ENCODE measurements around the gene MACIR. TPM values are rescaled to one million over a fixed set of nuclear protein-coding genes. Genes with fewer than 3 reads are reported as not detected.

MACIR gene
- polyA plus RNA-seq, 1 experiment = 6.3 TPM

- Histone ChIP-seq H3K27ac (ENCODE audit: low read depth, low read length) (no peak overlapping the region), H3K27me3 (ENCODE audit: control insufficient read depth, insufficient read depth, low read length) (no peaks in the 10 kb centered on the region), H3K9me3 (ENCODE audit: control insufficient read depth, insufficient read depth, low read length) (no peaks in the 10 kb centered on the region), H3K4me3 (ENCODE audit: low read depth, low read length) (no peak overlapping the region)
- POLR2A ChIA-PET = no interaction called here
- CTCF ChIA-PET = no interaction called here
- no peak for DNase-seq (ENCODE audit: low read depth, low spot score)
- TF ChIP-seq CTCF (IDR thresholded peaks at IDR 0.05; ENCODE audit: low read depth, low read length) = no peak
Observed at GRCh38 chr5:103295424-103295823, 36.9 kb downstream of the MACIR start.

- ChIA-PET POLR2A (no interaction called here), CTCF (no interaction called here)
- Histone ChIP-seq H3K4me3 (ENCODE audit: low read depth, low read length) (no peak overlapping the region), H3K27me3 (ENCODE audit: control insufficient read depth, insufficient read depth, low read length) (no peaks in the 10 kb centered on the region), H3K9me3 (ENCODE audit: control insufficient read depth, insufficient read depth, low read length) (no peaks in the 10 kb centered on the region), H3K27ac (ENCODE audit: low read depth, low read length) (no peak overlapping the region)
- no peak for DNase-seq (ENCODE audit: low read depth, low spot score)
- no peak for TF ChIP-seq CTCF (IDR thresholded peaks at IDR 0.05; ENCODE audit: low read depth, low read length)
Observed at GRCh38 chr5:103295871-103296270, 37.3 kb downstream of the MACIR start.

DNA sequence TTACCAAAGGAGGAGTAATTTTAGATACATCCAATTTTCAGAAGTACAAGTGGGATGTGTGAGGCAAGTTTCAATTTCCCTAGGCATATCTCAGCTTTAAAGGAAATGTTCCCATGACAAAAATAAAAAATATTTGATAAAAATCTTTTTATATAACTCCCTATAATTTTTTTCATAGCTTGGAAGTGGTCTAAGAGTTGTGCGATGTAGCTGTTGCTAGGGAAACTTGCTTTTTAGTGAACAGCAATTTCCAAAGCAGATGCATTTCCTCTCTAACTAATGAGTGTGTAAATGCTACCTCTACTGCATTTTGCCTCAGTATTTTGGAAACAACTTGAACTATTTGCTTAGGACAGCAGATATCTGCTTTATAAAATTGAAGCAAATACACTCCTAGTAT lies 39.6 kb downstream of the MACIR start:
- Histone ChIP-seq H3K9me3 (ENCODE audit: control insufficient read depth, insufficient read depth, low read length) (no peaks in the 10 kb centered on the region), H3K27ac (ENCODE audit: low read depth, low read length) (no peak overlapping the region), H3K27me3 (ENCODE audit: control insufficient read depth, insufficient read depth, low read length) (no peaks in the 10 kb centered on the region), H3K4me3 (ENCODE audit: low read depth, low read length) (no peak overlapping the region)
- ChIA-PET CTCF (interaction anchor here (0.8 to 1.3 kb wide), 2 partner anchors 40 to 64 kb away, joined by 3 read pairs; partner anchors contain the start of gene MACIR), POLR2A (no interaction called here)
- no peak for TF ChIP-seq CTCF (IDR thresholded peaks at IDR 0.05; ENCODE audit: low read depth, low read length)
- no peak for DNase-seq (ENCODE audit: low read depth, low spot score)

GRCh38 chr5:103298607-103299188 lies 40.1 kb downstream of the MACIR start:
- POLR2A ChIA-PET = no interaction called here
- DNase-seq (ENCODE audit: low read depth, low spot score) = no peak
- Histone ChIP-seq H3K4me3 (ENCODE audit: low read depth, low read length) (no peak overlapping the region), H3K27me3 (ENCODE audit: control insufficient read depth, insufficient read depth, low read length) (no peaks in the 10 kb centered on the region), H3K9me3 (ENCODE audit: control insufficient read depth, insufficient read depth, low read length) (no peaks in the 10 kb centered on the region), H3K27ac (ENCODE audit: low read depth, low read length) (no peak overlapping the region)
- CTCF ChIA-PET = interaction anchor here (0.7 to 0.8 kb wide), 2 partner anchors 63 to 280 kb away, joined by 3 to 5 read pairs; no protein-coding TSS in a partner anchor
- no peak for TF ChIP-seq CTCF (IDR thresholded peaks at IDR 0.05; ENCODE audit: low read depth, low read length)

DNA sequence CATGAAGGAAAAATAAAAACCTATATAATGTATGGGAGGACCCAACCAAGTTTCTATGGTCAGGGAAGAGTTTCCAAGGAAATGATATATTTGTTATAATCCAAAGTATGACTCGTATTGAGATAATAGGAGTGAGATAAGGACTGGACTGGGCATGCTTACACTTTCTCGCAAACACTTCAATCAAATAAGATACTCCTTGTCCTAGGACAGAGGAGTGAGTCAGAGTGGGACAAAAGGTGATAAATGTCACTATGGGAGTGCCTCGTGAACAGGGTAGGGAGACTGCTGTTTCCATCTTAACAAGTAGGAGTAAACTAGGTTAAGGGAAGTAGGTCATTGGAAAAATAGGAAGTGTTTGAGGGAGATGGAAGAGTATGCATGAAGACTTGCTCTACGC lies 47.2 kb downstream of the MACIR start:
- DNase-seq (ENCODE audit: low read depth, low spot score) = no peak
- H3K4me3 ChIP-seq (ENCODE audit: low read depth, low read length) = no peak overlapping the region
- H3K27ac ChIP-seq (ENCODE audit: low read depth, low read length) = no peak overlapping the region
- ChIA-PET CTCF (no interaction called here), POLR2A (no interaction called here)
- no peaks in the 10 kb centered on the region for H3K9me3 ChIP-seq (ENCODE audit: control insufficient read depth, insufficient read depth, low read length)
- no peak for TF ChIP-seq CTCF (IDR thresholded peaks at IDR 0.05; ENCODE audit: low read depth, low read length)
- no peaks in the 10 kb centered on the region for H3K27me3 ChIP-seq (ENCODE audit: control insufficient read depth, insufficient read depth, low read length)
